WI38 (cell line): ENCODE measurements around the gene ORC4.

Experiments
- H3K4me3 ChIP-seq: 2 replicates; pipeline ENCODE4 v1.5.1; 2011; ENCODE audit warnings: low read depth, mild to moderate bottlenecking, control low read depth, low read length
- TF ChIP-seq, protein P1 (sequence below): IDR thresholded peaks from 2 replicates; pipeline ENCODE4 v1.5.1; 2012; ENCODE audit warnings: low read depth, mild to moderate bottlenecking, control low read depth, low read length

The ORC4 gene

DNA sequence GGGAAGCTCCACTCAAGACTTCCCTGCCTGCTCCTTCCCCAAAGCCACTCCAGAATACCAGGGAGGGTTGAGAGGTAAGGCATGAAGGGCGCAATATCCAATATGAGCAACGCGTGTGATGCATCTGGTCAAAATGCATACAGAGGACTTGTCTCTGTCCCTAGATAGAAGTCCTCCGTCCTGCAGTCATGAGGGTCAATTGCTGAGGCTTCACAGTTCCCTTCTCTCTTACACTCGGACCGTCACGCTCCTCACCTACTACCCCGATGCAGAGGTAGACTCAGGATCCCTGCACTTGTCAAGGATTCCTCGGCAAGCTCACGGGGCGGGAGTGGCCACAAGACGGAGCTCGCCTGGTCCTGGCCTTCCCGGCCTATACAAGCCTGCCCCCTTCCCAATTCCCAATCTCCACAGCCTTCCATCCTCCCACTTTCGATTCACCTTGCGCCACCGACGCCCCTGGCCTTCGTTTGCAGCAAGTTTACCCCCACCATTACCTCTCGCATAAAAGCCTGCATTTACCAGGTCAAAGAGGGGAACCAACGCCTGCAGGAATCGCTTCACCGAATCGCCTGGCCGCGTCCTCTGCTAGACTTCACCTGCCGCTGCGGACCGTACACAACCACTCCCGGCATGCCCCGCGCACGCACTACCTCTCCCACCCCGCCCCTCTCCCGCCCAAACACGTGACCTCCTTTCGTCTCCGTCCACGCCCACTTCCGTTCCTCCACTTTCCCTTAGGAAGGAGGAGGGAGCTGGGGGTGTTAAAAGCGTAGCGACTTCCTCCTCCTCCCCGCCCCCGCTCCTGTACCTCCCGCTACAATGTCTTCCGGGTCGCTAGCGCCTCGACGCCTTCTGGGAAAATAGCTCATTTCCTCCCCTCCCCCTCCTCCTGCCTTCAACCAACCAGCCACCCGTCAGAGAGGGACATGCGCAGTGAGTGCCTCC, at the start of gene ORC4:
ORC4 (minus strand) TSS at position 627 of the 948 bp plus-strand sequence. CDS start 44,779 bp downstream, outside the sequence.
- TF ChIP-seq, protein P1, sequence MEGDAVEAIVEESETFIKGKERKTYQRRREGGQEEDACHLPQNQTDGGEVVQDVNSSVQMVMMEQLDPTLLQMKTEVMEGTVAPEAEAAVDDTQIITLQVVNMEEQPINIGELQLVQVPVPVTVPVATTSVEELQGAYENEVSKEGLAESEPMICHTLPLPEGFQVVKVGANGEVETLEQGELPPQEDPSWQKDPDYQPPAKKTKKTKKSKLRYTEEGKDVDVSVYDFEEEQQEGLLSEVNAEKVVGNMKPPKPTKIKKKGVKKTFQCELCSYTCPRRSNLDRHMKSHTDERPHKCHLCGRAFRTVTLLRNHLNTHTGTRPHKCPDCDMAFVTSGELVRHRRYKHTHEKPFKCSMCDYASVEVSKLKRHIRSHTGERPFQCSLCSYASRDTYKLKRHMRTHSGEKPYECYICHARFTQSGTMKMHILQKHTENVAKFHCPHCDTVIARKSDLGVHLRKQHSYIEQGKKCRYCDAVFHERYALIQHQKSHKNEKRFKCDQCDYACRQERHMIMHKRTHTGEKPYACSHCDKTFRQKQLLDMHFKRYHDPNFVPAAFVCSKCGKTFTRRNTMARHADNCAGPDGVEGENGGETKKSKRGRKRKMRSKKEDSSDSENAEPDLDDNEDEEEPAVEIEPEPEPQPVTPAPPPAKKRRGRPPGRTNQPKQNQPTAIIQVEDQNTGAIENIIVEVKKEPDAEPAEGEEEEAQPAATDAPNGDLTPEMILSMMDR = peak; percentile 44
- H3K4me3 ChIP-seq = peak within 1 kb of the TSS; percentile 98

DNA sequence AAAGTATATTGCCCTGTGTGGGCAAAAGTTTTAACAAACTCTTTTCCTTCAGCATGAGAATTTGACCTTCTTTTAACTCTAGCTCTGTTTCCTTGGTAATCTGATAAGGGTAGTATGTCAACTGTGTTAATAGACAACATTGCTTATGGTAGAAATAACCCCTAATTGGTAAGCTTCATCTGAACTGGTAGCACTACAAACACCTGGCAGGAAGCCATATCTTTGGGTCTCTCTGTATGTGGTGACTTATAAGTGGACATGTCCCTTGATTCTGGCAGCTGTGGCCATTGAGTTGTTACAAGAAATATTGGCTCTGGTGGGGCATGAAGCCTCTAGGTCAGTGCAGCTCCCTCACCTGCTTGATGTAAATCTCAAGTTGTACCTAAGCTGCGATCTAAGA, 47.3 kb upstream of the ORC4 start:
- no peak overlapping the region for H3K4me3 ChIP-seq
- TF ChIP-seq, protein P1 = no peak

DNA sequence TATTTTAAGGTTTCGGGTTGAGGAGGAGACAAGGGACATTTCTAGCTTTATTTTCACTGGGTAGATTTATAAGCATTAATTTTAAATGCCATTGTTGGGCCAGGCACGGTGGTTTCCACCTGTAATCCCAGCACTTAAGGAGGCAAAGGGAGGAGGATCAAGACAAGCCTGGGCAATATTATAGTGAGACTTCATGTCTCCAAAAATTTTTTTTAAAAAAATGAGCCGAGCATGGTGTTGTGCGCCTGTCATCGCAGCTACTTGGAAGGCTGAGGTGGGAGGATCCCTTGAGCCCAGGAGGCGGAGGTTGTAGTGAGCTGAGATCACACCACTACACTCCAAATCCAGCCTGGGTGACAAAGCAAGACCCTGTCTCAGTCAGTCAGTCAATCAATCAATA, 45.4 kb upstream of the ORC4 start:
- TF ChIP-seq, protein P1 = no peak
- H3K4me3 ChIP-seq = no peak overlapping the region

DNA sequence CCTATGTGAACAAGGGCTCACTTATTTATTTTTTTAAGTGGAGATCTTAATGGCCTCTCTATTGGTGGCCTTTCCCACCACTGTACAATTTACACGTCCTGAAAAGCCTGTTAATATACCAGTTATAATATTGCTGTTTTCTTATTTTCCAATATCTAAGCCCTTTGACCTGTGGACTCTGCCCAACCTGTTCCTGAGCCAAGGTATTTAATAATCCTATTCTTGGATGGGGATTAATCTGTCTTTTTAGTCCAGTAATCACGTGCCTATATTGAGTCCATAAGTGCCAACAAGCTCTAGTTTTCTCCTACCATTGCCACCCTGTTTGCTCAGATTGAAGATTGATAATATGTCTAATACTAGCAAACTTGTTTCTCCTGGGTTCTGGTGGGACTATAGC, 43.1 kb upstream of the ORC4 start:
- TF ChIP-seq, protein P1 = no peak
- H3K4me3 ChIP-seq = no peak overlapping the region

DNA sequence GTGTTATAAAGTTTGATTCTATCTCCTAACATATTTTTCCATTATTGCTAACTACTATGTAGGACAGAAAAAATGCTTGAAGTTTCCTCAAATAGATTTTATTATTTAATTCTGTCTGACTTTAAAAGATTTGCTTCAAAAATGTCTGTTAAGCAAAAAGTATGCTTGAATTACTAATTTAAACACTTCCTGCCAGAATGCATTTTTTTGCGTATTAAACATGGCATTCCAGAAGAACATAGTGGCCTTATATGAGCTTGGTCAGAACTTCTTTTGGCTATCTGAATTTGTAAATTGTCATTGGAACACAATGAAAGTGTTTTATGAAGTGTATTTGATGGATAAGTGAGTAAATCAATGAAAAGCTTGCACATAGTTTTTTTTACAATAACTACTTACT, 38.1 kb upstream of the ORC4 start:
- TF ChIP-seq, protein P1 = no peak
- no peak overlapping the region for H3K4me3 ChIP-seq

DNA sequence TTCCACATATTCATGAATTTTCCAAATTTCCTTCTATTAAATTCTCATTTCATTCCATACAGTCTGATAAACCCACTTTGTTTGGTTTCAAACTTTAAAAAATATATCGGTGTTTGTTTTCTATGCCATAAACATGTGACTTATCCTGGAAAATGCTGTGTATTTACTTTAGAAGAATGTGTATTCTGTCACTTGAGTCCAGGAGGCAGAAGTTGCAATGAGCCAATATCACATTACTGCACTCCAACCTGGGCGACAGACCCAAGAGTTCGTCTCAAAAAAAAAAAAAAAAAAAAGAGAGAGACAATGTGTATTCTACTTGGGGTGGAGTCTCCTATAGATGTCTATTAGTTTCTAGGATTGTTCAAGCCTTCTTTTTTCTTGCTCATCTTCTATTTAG, 32.1 kb upstream of the ORC4 start:
- no peak overlapping the region for H3K4me3 ChIP-seq
- TF ChIP-seq, protein P1 = no peak

DNA sequence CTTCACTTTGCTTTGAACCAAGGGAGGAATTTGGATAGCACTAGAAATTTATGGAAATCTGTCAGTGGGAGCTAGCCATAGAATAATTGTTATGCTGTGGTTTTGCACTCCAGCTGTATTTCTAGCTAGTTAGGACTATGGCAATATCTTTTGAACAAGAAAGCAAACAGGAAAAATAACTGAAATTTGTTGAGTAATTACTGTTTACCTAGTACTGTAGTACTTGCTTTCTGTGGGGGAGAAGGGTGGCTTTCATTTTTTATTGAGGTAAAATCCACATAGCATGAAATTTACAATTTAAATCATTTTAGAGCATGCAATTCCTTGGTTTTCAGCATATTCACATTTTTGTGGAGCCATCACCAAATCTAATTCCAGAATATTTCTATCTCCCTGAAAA, 28.7 kb upstream of the ORC4 start:
- no peak overlapping the region for H3K4me3 ChIP-seq
- TF ChIP-seq, protein P1 = no peak
